MCF 10A (cell line): Measurements from ENCODE around the gene YTHDF2. TPM values are rescaled to one million over a fixed set of nuclear protein-coding genes. Genes with fewer than 3 reads are reported as not detected.
"Not testable (repeated sequence)": the region's sequence is repeated elsewhere in the genome, so short reads cannot be mapped to it uniquely, and the experiment has no call there.

Source experiments
- BruUV-seq: library from RNA; stranded (reverse); fragments of 400-500 nt; replicated peaks from 2 replicates; lab custom pipeline; 2021; lab: Mats Ljungman, UMichigan
- CTCF ChIA-PET: fragments of 300-600 bp; sonication (Branson Sonifier 250); formaldehyde crosslinking; extraction: SDS; loops from one replicate; lab custom pipeline; 2021; ENCODE audit warnings: antibody characterized with exemption, inconsistent platforms; lab: Yijun Ruan, JAX
- POLR2A ChIA-PET: fragments of 300-600, 350-650 bp; sonication (Branson Sonifier 250); formaldehyde crosslinking; extraction: SDS; loops from one replicate; lab custom pipeline; 2020; ENCODE audit warnings: antibody characterized with exemption, inconsistent platforms; lab: Yijun Ruan, JAX
- DNase-seq: peaks from one replicate; pipeline ENCODE4 v3.0.0-alpha.2; 2018; ENCODE audit not compliant: unreplicated experiment
- H3K27ac Mint-ChIP-seq: one replicate; pipeline ENCODE4 v1.8.0; 2022; ENCODE audit warnings: mild to moderate bottlenecking, low read depth, mixed read lengths; ENCODE audit not compliant: unreplicated experiment
- H3K27me3 Mint-ChIP-seq: one replicate; pipeline ENCODE4 v1.8.0; 2022; ENCODE audit warnings: mixed read lengths; ENCODE audit not compliant: insufficient read depth, unreplicated experiment
- H3K36me3 Mint-ChIP-seq: one replicate; pipeline ENCODE4 v1.8.0; 2022; ENCODE audit warnings: mild to moderate bottlenecking, moderate library complexity, mixed read lengths; ENCODE audit not compliant: insufficient read depth, unreplicated experiment
- H3K4me1 Mint-ChIP-seq: one replicate; pipeline ENCODE4 v1.8.0; 2022; ENCODE audit warnings: mixed read lengths; ENCODE audit not compliant: insufficient read depth, unreplicated experiment
- H3K4me3 Mint-ChIP-seq: one replicate; pipeline ENCODE4 v1.8.0; 2022; ENCODE audit warnings: mild to moderate bottlenecking, moderate library complexity, mixed read lengths; ENCODE audit not compliant: unreplicated experiment
- H3K9me3 Mint-ChIP-seq: one replicate; pipeline ENCODE4 v1.8.0; 2022; ENCODE audit warnings: mixed read lengths; ENCODE audit not compliant: unreplicated experiment
- intact Hi-C: fragments of 100-400 bp; cut with micrococcal nuclease; formaldehyde crosslinking; loops from 2 replicates; pipeline ENCODE4 v1.14.1; 2022
- total RNA-seq: library from RNA; stranded (reverse); gene quantifications from 2 replicates; pipeline ENCODE4 v1.2.3, GENCODE V29; 2022
- TF ChIP-seq, protein P1 (sequence below): fragments of 200-600 bp; IDR thresholded peaks from one replicate; pipeline ENCODE4 v1.8.0; 2022; ENCODE audit warnings: antibody characterized with exemption, mild to moderate bottlenecking; ENCODE audit not compliant: unreplicated experiment

Gene YTHDF2
- total RNA-seq, 1 experiment from 2014 or later: 102 TPM

GRCh38 chr1:28789412-28789811 lies 52.7 kb downstream of the YTHDF2 start:
- Mint-ChIP-seq H3K4me1 (peaks cover 6% of the 10 kb centered on the region), H3K36me3 (no peaks in the 10 kb centered on the region), H3K27me3 (no peaks in the 10 kb centered on the region), H3K9me3 (no peaks in the 10 kb centered on the region), H3K4me3 (no peak overlapping the region), H3K27ac (no peak overlapping the region)
- no TSS peak for BruUV-seq
- ChIA-PET CTCF (no interaction called here), POLR2A (no interaction called here)
- no peak for DNase-seq
- TF ChIP-seq, protein P1, sequence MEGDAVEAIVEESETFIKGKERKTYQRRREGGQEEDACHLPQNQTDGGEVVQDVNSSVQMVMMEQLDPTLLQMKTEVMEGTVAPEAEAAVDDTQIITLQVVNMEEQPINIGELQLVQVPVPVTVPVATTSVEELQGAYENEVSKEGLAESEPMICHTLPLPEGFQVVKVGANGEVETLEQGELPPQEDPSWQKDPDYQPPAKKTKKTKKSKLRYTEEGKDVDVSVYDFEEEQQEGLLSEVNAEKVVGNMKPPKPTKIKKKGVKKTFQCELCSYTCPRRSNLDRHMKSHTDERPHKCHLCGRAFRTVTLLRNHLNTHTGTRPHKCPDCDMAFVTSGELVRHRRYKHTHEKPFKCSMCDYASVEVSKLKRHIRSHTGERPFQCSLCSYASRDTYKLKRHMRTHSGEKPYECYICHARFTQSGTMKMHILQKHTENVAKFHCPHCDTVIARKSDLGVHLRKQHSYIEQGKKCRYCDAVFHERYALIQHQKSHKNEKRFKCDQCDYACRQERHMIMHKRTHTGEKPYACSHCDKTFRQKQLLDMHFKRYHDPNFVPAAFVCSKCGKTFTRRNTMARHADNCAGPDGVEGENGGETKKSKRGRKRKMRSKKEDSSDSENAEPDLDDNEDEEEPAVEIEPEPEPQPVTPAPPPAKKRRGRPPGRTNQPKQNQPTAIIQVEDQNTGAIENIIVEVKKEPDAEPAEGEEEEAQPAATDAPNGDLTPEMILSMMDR: no peak
- intact Hi-C loops: no loop called here

- Mint-ChIP-seq H3K27ac (no peak overlapping the region), H3K9me3 (no peaks in the 10 kb centered on the region), H3K27me3 (no peaks in the 10 kb centered on the region), H3K4me1 (peaks cover 6% of the 10 kb centered on the region), H3K4me3 (no peak overlapping the region), H3K36me3 (no peaks in the 10 kb centered on the region)
- CTCF ChIA-PET: no interaction called here
- intact Hi-C loops: no loop called here
- POLR2A ChIA-PET: no interaction called here
- DNase-seq: no peak
- BruUV-seq: no TSS peak
- TF ChIP-seq, protein P1: no peak
Observed at GRCh38 chr1:28789816-28790215, 53.1 kb downstream of the YTHDF2 start.

DNA sequence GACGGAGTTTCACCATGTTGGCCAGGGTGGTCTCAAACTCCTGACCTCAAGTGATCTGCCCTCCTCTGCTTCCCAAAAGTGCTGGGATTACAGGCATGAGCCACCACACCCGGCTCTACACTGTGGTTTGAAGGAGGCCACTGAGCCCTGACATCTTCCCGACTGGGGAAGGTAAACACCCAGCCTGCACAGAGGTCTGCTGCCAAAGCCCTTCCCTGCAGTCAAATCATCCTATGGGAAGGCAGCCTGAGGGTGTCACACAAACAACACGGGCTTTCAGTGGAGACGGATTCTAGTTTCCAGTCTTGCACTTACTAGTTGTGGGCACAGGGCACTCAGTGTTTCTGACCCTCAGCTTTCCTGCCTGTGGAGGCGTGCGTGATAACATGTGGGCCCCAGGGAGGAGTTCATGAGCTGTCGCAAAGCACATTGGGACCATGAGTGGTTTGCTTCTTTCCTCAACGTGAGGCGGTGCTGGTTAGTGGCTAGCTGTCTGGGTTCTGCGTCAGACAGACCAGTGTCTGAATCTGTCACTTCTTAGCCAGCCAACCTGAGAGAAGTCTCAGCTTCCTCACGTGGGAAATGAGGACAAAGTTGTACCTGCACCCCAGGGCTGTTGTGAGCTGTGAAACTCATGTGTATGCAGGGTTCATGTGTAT lies 53.8 kb downstream of the YTHDF2 start:
- no peak for DNase-seq
- Mint-ChIP-seq H3K36me3 (no peaks in the 10 kb centered on the region), H3K27me3 (no peaks in the 10 kb centered on the region), H3K4me3 (no peak overlapping the region), H3K9me3 (no peaks in the 10 kb centered on the region), H3K27ac (no peak overlapping the region), H3K4me1 (no peaks in the 10 kb centered on the region)
- TF ChIP-seq, protein P1: no peak
- CTCF ChIA-PET: interaction anchor here (0.8 kb wide), 1 partner anchor 86 kb away, joined by 3 read pairs; no protein-coding TSS in a partner anchor
- intact Hi-C loops: no loop called here
- POLR2A ChIA-PET: no interaction called here
- no TSS peak for BruUV-seq

DNA sequence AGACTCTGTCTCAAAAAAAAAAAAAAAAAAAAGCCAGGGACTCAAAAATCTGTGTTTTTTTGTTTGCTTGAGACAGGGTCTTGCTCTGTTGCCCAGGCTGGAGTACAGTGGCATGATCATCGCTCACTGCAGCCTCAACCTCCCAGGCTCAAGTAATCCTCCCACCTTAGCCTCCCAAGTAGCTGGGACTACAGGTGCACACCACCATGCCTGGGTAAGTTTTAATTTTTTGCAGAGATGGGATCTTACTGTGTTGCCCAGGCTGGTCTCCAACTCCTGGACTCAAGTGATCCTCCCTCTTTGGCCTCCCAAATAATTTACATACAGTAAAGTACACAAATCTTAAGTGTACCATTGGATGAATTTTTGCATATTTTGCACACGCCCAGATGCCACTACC lies 55.2 kb downstream of the YTHDF2 start:
- BruUV-seq, H3K4me3 Mint-ChIP-seq, DNase-seq, H3K9me3 Mint-ChIP-seq, POLR2A ChIA-PET, intact Hi-C loops, H3K27ac Mint-ChIP-seq, H3K36me3 Mint-ChIP-seq, H3K4me1 Mint-ChIP-seq: not testable (repeated sequence)
- peaks cover 11% of the 10 kb centered on the region for H3K27me3 Mint-ChIP-seq
- CTCF ChIA-PET: interaction anchor here (0.6 to 5.5 kb wide), 3 partner anchors 85 to 99 kb away, joined by 3 to 27 read pairs (median 3); no protein-coding TSS in a partner anchor
